ENCODE data around the gene KIAA1755. TPM values are rescaled to one million over a fixed set of nuclear protein-coding genes. Genes with fewer than 3 reads are reported as not detected.
A peak's percentile ranks its signal among the peaks of the same experiment; 100 is the strongest.

The KIAA1755 gene
- total RNA-seq, 1 experiment from 2014 or later = 0.17 TPM

DNA sequence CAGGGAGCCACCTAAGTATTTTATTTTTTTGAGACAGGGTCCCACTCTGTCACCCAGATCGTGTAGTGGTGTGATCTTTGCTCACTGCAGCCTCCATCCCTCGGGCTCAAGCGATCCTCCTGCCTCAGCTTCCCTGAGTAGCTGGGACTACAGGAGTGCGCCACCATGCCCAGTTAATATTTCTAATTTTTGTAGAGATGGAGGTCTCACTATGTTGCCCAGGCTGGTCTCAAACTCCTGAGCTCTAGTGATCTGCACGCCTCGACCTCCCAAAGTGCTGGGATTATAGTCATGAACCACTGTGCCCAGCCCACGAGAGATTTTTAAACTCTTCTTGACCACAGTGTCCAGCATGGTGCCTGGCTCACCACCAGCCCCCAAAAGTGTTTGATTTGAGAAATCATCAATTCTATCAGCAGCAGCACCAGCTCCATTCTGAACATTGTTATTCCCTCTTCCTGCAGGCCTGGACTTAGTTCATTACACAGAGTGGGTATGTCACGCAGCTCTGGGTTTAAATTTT, 93.1 kb downstream of the KIAA1755 start:
- no peak overlapping the region for H4K8ac ChIP-seq (replicated peaks; ENCODE audit: insufficient read length, low read depth, low read length)
- H3K23me2 ChIP-seq (ENCODE audit: insufficient read length, low read depth, low read length, poor library complexity, severe bottlenecking) = peaks cover 4% of the 10 kb centered on the region
- H3K18ac ChIP-seq (ENCODE audit: insufficient read length, low read depth, low read length) = no peak overlapping the region
- H3K4me3 Mint-ChIP-seq = no peak overlapping the region
- no peak overlapping the region for H4K91ac ChIP-seq (ENCODE audit: insufficient read length, low read depth, low read length)
- peaks cover 9% of the 10 kb centered on the region for H3K27me3 Mint-ChIP-seq (ENCODE audit: low read depth)
- H3K79me1 ChIP-seq (ENCODE audit: insufficient read depth, low read depth, low read length, poor library complexity, severe bottlenecking) = no peaks in the 10 kb centered on the region
- no peak overlapping the region for H3K14ac ChIP-seq (ENCODE audit: insufficient read depth, low read length)
- H2AFZ ChIP-seq (ENCODE audit: low read length) = no peak overlapping the region
- no peak overlapping the region for H2BK15ac ChIP-seq (ENCODE audit: low read depth, low read length)
- H3K4ac ChIP-seq (ENCODE audit: low read depth, low read length) = no peak overlapping the region
- H4K5ac ChIP-seq (ENCODE audit: insufficient read length, low read depth, low read length) = no peak overlapping the region
- H3K27ac Mint-ChIP-seq = peak overlapping the region in 1 of 3 experiments; percentile 67; a peak in 1 of 7 replicates
- H2AK5ac ChIP-seq (ENCODE audit: insufficient read length, low read length) = no peak overlapping the region
- H3K56ac ChIP-seq (ENCODE audit: insufficient read length, low read depth, low read length) = no peak overlapping the region
- H3K36me3 Mint-ChIP-seq (ENCODE audit: insufficient read depth in 1 of 3, low read depth in 3 of 3) = no peaks in the 10 kb centered on the region
- H3K9ac ChIP-seq (ENCODE audit: extremely low read depth, insufficient read length, low read length) = no peak overlapping the region
- DNase-seq = no peak
- no peak overlapping the region for H2BK20ac ChIP-seq (ENCODE audit: low read depth, low read length, poor library complexity, severe bottlenecking)
- H3K79me2 ChIP-seq (ENCODE audit: insufficient read depth, low read length) = no peaks in the 10 kb centered on the region
- no peaks in the 10 kb centered on the region for H3K9me3 ChIP-seq (ENCODE audit: control insufficient read depth, low read depth, low read length)
- H3K4me1 Mint-ChIP-seq = peaks cover 8 to 11% of the 10 kb centered on the region in 2 experiments; a peak in 3 of 4 replicates
- no peak overlapping the region for H3K23ac ChIP-seq (ENCODE audit: insufficient read length, low read depth, low read length)
- H2BK5ac ChIP-seq (ENCODE audit: insufficient read length, low read length) = no peak overlapping the region
- H3K27me3 ChIP-seq (ENCODE audit: insufficient read depth, low read length) = no peaks in the 10 kb centered on the region
- H3K4me1 ChIP-seq (ENCODE audit: insufficient read depth, low read length) = no peaks in the 10 kb centered on the region
- no peak overlapping the region for H3K4me2 ChIP-seq (ENCODE audit: insufficient read depth, insufficient read length, low read length)
- peaks cover 0 to 2% of the 10 kb centered on the region in 2 experiments; a peak in 1 of 5 replicates for H3K9me3 Mint-ChIP-seq
- no peak overlapping the region for H2BK120ac ChIP-seq (ENCODE audit: low read depth, low read length, poor library complexity, severe bottlenecking)
- TF ChIP-seq, protein P1, sequence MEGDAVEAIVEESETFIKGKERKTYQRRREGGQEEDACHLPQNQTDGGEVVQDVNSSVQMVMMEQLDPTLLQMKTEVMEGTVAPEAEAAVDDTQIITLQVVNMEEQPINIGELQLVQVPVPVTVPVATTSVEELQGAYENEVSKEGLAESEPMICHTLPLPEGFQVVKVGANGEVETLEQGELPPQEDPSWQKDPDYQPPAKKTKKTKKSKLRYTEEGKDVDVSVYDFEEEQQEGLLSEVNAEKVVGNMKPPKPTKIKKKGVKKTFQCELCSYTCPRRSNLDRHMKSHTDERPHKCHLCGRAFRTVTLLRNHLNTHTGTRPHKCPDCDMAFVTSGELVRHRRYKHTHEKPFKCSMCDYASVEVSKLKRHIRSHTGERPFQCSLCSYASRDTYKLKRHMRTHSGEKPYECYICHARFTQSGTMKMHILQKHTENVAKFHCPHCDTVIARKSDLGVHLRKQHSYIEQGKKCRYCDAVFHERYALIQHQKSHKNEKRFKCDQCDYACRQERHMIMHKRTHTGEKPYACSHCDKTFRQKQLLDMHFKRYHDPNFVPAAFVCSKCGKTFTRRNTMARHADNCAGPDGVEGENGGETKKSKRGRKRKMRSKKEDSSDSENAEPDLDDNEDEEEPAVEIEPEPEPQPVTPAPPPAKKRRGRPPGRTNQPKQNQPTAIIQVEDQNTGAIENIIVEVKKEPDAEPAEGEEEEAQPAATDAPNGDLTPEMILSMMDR (conservative IDR thresholded peaks at IDR 0.05) = no peak
- H2BK12ac ChIP-seq (ENCODE audit: insufficient read length, low read depth, low read length) = no peak overlapping the region
- WGBS (ENCODE audit: extremely low coverage, insufficient read length, low lambda C conversion rate) = no CpG with 5 or more reads among the region's 8 CpGs
- H3K27ac ChIP-seq (ENCODE audit: insufficient read length, low read depth, low read length) = no peak overlapping the region
- no peaks in the 10 kb centered on the region for H4K20me1 ChIP-seq (ENCODE audit: control insufficient read depth, insufficient read depth, insufficient read length)
- H3T11ph ChIP-seq (ENCODE audit: low read length) = no peak overlapping the region

All from H9 (cell line).